ENCODE data around the gene UNK.
A peak's percentile ranks its signal among the peaks of the same experiment; 100 is the strongest.

The UNK gene

GRCh38 chr17:75843577-75844529 lies 59.2 kb downstream of the UNK start, which contains the start of gene UNC13D:
UNC13D (minus strand) TSS chr17:75844404; CDS start chr17:75844337, 67 bp downstream.
- no peaks in the 10 kb centered on the region for H3K9me3 Mint-ChIP-seq
- ATAC-seq (replicated peaks; ENCODE audit: extremely low read depth, poor library complexity, severe bottlenecking) (peak; percentile 89), DNase-seq (ENCODE audit: low spot score in 2 of 2) (peak; percentile 48 to 51)
- peaks cover 34% of the 10 kb centered on the region for H3K36me3 Mint-ChIP-seq (ENCODE audit: insufficient read depth)
- no peaks in the 10 kb centered on the region for H3K27me3 Mint-ChIP-seq
- H3K4me3 Mint-ChIP-seq: peak within 1 kb of the TSS; percentile 92
- peaks cover 18% of the 10 kb centered on the region for H3K4me1 Mint-ChIP-seq
- H3K27ac Mint-ChIP-seq (ENCODE audit: low read depth): peak within 1 kb of the TSS; percentile 93

- H3K9me3 Mint-ChIP-seq: no peaks in the 10 kb centered on the region
- ATAC-seq (replicated peaks; ENCODE audit: extremely low read depth, poor library complexity, severe bottlenecking) (peak; percentile 10), DNase-seq (ENCODE audit: low spot score in 2 of 2) (no peak)
- peaks cover 29% of the 10 kb centered on the region for H3K36me3 Mint-ChIP-seq (ENCODE audit: insufficient read depth)
- peaks cover 18% of the 10 kb centered on the region for H3K4me1 Mint-ChIP-seq
- H3K27me3 Mint-ChIP-seq: no peaks in the 10 kb centered on the region
- peak overlapping the region; percentile 93 for H3K27ac Mint-ChIP-seq (ENCODE audit: low read depth)
- peak overlapping the region; percentile 92 for H3K4me3 Mint-ChIP-seq
These were observed 60.0 kb downstream of the UNK start for GRCh38 chr17:75844530-75845057.

GRCh38 chr17:75845058-75845711 lies 60.6 kb downstream of the UNK start:
- Mint-ChIP-seq H3K4me3 (peak overlapping the region; percentile 92), H3K27ac (ENCODE audit: low read depth) (peak overlapping the region; percentile 29), H3K4me1 (peaks cover 18% of the 10 kb centered on the region), H3K36me3 (ENCODE audit: insufficient read depth) (peaks cover 29% of the 10 kb centered on the region), H3K27me3 (no peaks in the 10 kb centered on the region), H3K9me3 (no peaks in the 10 kb centered on the region)
- DNase-seq (ENCODE audit: low spot score in 2 of 2) (peak; percentile 41 to 42), ATAC-seq (replicated peaks; ENCODE audit: extremely low read depth, poor library complexity, severe bottlenecking) (peak; percentile 26)

- H3K9me3 Mint-ChIP-seq: no peaks in the 10 kb centered on the region
- peaks cover 18% of the 10 kb centered on the region for H3K4me1 Mint-ChIP-seq
- no peak overlapping the region for H3K27ac Mint-ChIP-seq (ENCODE audit: low read depth)
- no peak overlapping the region for H3K4me3 Mint-ChIP-seq
- H3K36me3 Mint-ChIP-seq (ENCODE audit: insufficient read depth): peaks cover 32% of the 10 kb centered on the region
- H3K27me3 Mint-ChIP-seq: no peaks in the 10 kb centered on the region
- ATAC-seq (replicated peaks; ENCODE audit: extremely low read depth, poor library complexity, severe bottlenecking): no peak
- no peak for DNase-seq (ENCODE audit: low spot score in 2 of 2)
These were observed 61.5 kb downstream of the UNK start for GRCh38 chr17:75845933-75846691.

- H3K27ac Mint-ChIP-seq (ENCODE audit: low read depth): no peak overlapping the region
- DNase-seq (ENCODE audit: low spot score in 2 of 2): no peak
- H3K9me3 Mint-ChIP-seq: no peaks in the 10 kb centered on the region
- ATAC-seq (replicated peaks; ENCODE audit: extremely low read depth, poor library complexity, severe bottlenecking): no peak
- H3K4me3 Mint-ChIP-seq: no peak overlapping the region
- H3K36me3 Mint-ChIP-seq (ENCODE audit: insufficient read depth): peaks cover 37% of the 10 kb centered on the region
- H3K4me1 Mint-ChIP-seq: peaks cover 17% of the 10 kb centered on the region
- H3K27me3 Mint-ChIP-seq: no peaks in the 10 kb centered on the region
These were observed 62.3 kb downstream of the UNK start for GRCh38 chr17:75846692-75847613.

- no peaks in the 10 kb centered on the region for H3K27me3 Mint-ChIP-seq
- no peak overlapping the region for H3K27ac Mint-ChIP-seq (ENCODE audit: low read depth)
- H3K9me3 Mint-ChIP-seq: no peaks in the 10 kb centered on the region
- peaks cover 12% of the 10 kb centered on the region for H3K4me1 Mint-ChIP-seq
- H3K4me3 Mint-ChIP-seq: no peak overlapping the region
- ATAC-seq (replicated peaks; ENCODE audit: extremely low read depth, poor library complexity, severe bottlenecking) (no peak), DNase-seq (ENCODE audit: low spot score in 2 of 2) (no peak)
- peaks cover 37% of the 10 kb centered on the region for H3K36me3 Mint-ChIP-seq (ENCODE audit: insufficient read depth)
These were observed 63.3 kb downstream of the UNK start for GRCh38 chr17:75847614-75848522.

GRCh38 chr17:75848523-75849278 lies 64.1 kb downstream of the UNK start:
- peak; percentile 56 to 77 for DNase-seq (ENCODE audit: low spot score in 2 of 2)
- H3K36me3 Mint-ChIP-seq (ENCODE audit: insufficient read depth): peaks cover 36% of the 10 kb centered on the region
- H3K4me3 Mint-ChIP-seq: no peak overlapping the region
- no peak for ATAC-seq (replicated peaks; ENCODE audit: extremely low read depth, poor library complexity, severe bottlenecking)
- H3K4me1 Mint-ChIP-seq: peaks cover 12% of the 10 kb centered on the region
- no peak overlapping the region for H3K27ac Mint-ChIP-seq (ENCODE audit: low read depth)
- H3K27me3 Mint-ChIP-seq: no peaks in the 10 kb centered on the region
- H3K9me3 Mint-ChIP-seq: no peaks in the 10 kb centered on the region

- no peaks in the 10 kb centered on the region for H3K9me3 Mint-ChIP-seq
- no peaks in the 10 kb centered on the region for H3K27me3 Mint-ChIP-seq
- DNase-seq (ENCODE audit: low spot score in 2 of 2): no peak
- no peak overlapping the region for H3K27ac Mint-ChIP-seq (ENCODE audit: low read depth)
- peaks cover 35% of the 10 kb centered on the region for H3K36me3 Mint-ChIP-seq (ENCODE audit: insufficient read depth)
- H3K4me3 Mint-ChIP-seq: no peak overlapping the region
- no peak for ATAC-seq (replicated peaks; ENCODE audit: extremely low read depth, poor library complexity, severe bottlenecking)
- H3K4me1 Mint-ChIP-seq: peaks cover 11% of the 10 kb centered on the region
These were observed 64.7 kb downstream of the UNK start for GRCh38 chr17:75849279-75849646.

- no peak for ATAC-seq (replicated peaks; ENCODE audit: extremely low read depth, poor library complexity, severe bottlenecking)
These were observed 65.1 kb downstream of the UNK start for GRCh38 chr17:75849724-75850123.

GRCh38 chr17:75850928-75851692 lies 66.5 kb downstream of the UNK start:
- peaks cover 35% of the 10 kb centered on the region for H3K36me3 Mint-ChIP-seq (ENCODE audit: insufficient read depth)
- no peak for DNase-seq (ENCODE audit: low spot score in 2 of 2)
- peaks cover 13% of the 10 kb centered on the region for H3K4me1 Mint-ChIP-seq
- no peak for ATAC-seq (replicated peaks; ENCODE audit: extremely low read depth, poor library complexity, severe bottlenecking)
- no peak overlapping the region for H3K4me3 Mint-ChIP-seq
- no peaks in the 10 kb centered on the region for H3K9me3 Mint-ChIP-seq
- no peak overlapping the region for H3K27ac Mint-ChIP-seq (ENCODE audit: low read depth)
- H3K27me3 Mint-ChIP-seq: no peaks in the 10 kb centered on the region

More at GRCh38 chr17:75849724-75850123, 65.1 kb downstream of the UNK start:
- no peak overlapping the region for H3K4me3 Mint-ChIP-seq
- no peaks in the 10 kb centered on the region for H3K27me3 Mint-ChIP-seq
- no peak overlapping the region for H3K27ac Mint-ChIP-seq (ENCODE audit: low read depth)
- H3K9me3 Mint-ChIP-seq: no peaks in the 10 kb centered on the region
- no peak for DNase-seq (ENCODE audit: low spot score in 2 of 2)
- peaks cover 13% of the 10 kb centered on the region for H3K4me1 Mint-ChIP-seq
- peaks cover 35% of the 10 kb centered on the region for H3K36me3 Mint-ChIP-seq (ENCODE audit: insufficient read depth)

Data from central memory CD8-positive, alpha-beta T cell (primary cell).